CD14-positive monocyte (primary cell): Measurements from ENCODE around the gene C3orf70. TPM values are rescaled to one million over a fixed set of nuclear protein-coding genes. Genes with fewer than 3 reads are reported as not detected.

Experiments used
- DNase-seq, 3 donors: peaks; one replicate each; pipeline ENCODE4 v3.0.0-alpha.2; 2011 to 2022
- H2AFZ ChIP-seq: 2 replicates; pipeline ENCODE4 v1.6.0; 2012; ENCODE audit warnings: mild to moderate bottlenecking, low read depth, low read length, inconsistent platforms; ENCODE audit not compliant: insufficient read depth, poor library complexity, severe bottlenecking
- H3K27ac ChIP-seq, 2 donors: 1 replicate in 1 of 2; 2 replicates in 1 of 2; pipeline ENCODE4 v1.5.1; 2012 to 2013; ENCODE audit warnings: low read length in 2 of 2, control low read depth in 1 of 2, inconsistent platforms in 1 of 2, low read depth in 1 of 2, mild to moderate bottlenecking in 1 of 2
- H3K27me3 ChIP-seq, 2 donors: one replicate each; pipeline versions ENCODE4 v1.6.0 to v1.6.1; 2011 to 2013; ENCODE audit warnings: low read length in 2 of 2; ENCODE audit not compliant: control insufficient read depth in 2 of 2, insufficient read depth in 2 of 2
- H3K36me3 ChIP-seq, 2 donors: replicated peaks in 1 of 2; 1 replicate in 1 of 2; 2 replicates in 1 of 2; pipeline versions ENCODE4 v1.5.1 to v1.6.1; 2012 to 2013; ENCODE audit warnings: low read length in 2 of 2, control low read depth in 1 of 2, inconsistent platforms in 1 of 2, mild to moderate bottlenecking in 1 of 2; ENCODE audit not compliant: insufficient read depth in 2 of 2, control insufficient read depth in 1 of 2
- H3K4me1 ChIP-seq, 2 donors: 1 replicate in 1 of 2; 2 replicates in 1 of 2; pipeline versions ENCODE4 v1.5.1 to v1.6.1; 2012 to 2013; ENCODE audit warnings: low read length in 2 of 2, control low read depth in 1 of 2, inconsistent platforms in 1 of 2, mild to moderate bottlenecking in 1 of 2, moderate library complexity in 1 of 2; ENCODE audit not compliant: insufficient read depth in 2 of 2, control insufficient read depth in 1 of 2
- H3K4me2 ChIP-seq: replicated peaks from 2 replicates; pipeline ENCODE3; 2012; ENCODE audit warnings: low read length, moderate library complexity, mild to moderate bottlenecking; ENCODE audit not compliant: poor library complexity, severe bottlenecking; ENCODE audit errors: extremely low read depth
- H3K4me3 ChIP-seq, 3 experiments: fragments of 200-600 bp in 1 of 3; sonication (generic) in 1 of 3; replicated peaks in 1 of 3; 1 replicate in 2 of 3; 2 replicates in 1 of 3; pipeline ENCODE4 v1.5.1; 2011 to 2013; ENCODE audit warnings: low read length in 3 of 3, mild to moderate bottlenecking in 3 of 3, control low read depth in 2 of 3, low read depth in 2 of 3, inconsistent platforms in 1 of 3, moderate library complexity in 1 of 3
- H3K79me2 ChIP-seq: 2 replicates; pipeline ENCODE4 v1.6.0; 2012; ENCODE audit warnings: mild to moderate bottlenecking, control low read depth, inconsistent platforms, low read length, moderate library complexity; ENCODE audit not compliant: insufficient read depth
- H3K9ac ChIP-seq: 2 replicates; pipeline ENCODE4 v1.6.0; 2017; ENCODE audit warnings: low read length, mild to moderate bottlenecking; ENCODE audit not compliant: insufficient read depth, poor library complexity, severe bottlenecking
- H3K9me3 ChIP-seq, 2 donors: replicated peaks in 1 of 2; 1 replicate in 1 of 2; 2 replicates in 1 of 2; pipeline versions ENCODE4 v1.5.1 to v1.6.1; 2012 to 2013; ENCODE audit warnings: low read length in 2 of 2, control low read depth in 1 of 2; ENCODE audit not compliant: control insufficient read depth in 1 of 2, insufficient read depth in 1 of 2
- H4K20me1 ChIP-seq: 2 replicates; pipeline ENCODE4 v1.6.0; 2012; ENCODE audit warnings: mild to moderate bottlenecking, low read length, control low read depth, moderate library complexity; ENCODE audit not compliant: insufficient read depth
- H3K27ac Mint-ChIP-seq, 7 donors: one replicate each; pipeline ENCODE4 v1.8.0; 2020; ENCODE audit warnings: mild to moderate bottlenecking in 7 of 7, mixed read lengths in 7 of 7, moderate library complexity in 6 of 7, inconsistent platforms in 2 of 7
- H3K27me3 Mint-ChIP-seq, 3 donors: one replicate each; pipeline ENCODE4 v1.8.0; 2021 to 2022; ENCODE audit warnings: low read depth in 3 of 3, mild to moderate bottlenecking in 3 of 3, mixed read lengths in 3 of 3, moderate library complexity in 3 of 3, inconsistent platforms in 1 of 3
- H3K36me3 Mint-ChIP-seq, 2 donors: one replicate each; pipeline ENCODE4 v1.8.0; 2020; ENCODE audit warnings: mixed read lengths in 2 of 2, inconsistent platforms in 1 of 2, mild to moderate bottlenecking in 1 of 2
- H3K4me1 Mint-ChIP-seq: one replicate; pipeline ENCODE4 v1.8.0; 2020; ENCODE audit warnings: mild to moderate bottlenecking, mixed read lengths
- H3K4me3 Mint-ChIP-seq, 2 donors: one replicate each; pipeline ENCODE4 v1.8.0; 2020; ENCODE audit warnings: mild to moderate bottlenecking in 2 of 2, mixed read lengths in 2 of 2, moderate library complexity in 1 of 2
- H3K9me3 Mint-ChIP-seq, 7 donors: one replicate each; pipeline ENCODE4 v1.8.0; 2020 to 2022; ENCODE audit warnings: mixed read lengths in 7 of 7, mild to moderate bottlenecking in 6 of 7, moderate library complexity in 6 of 7, inconsistent platforms in 2 of 7
- WGBS: methylation state at CpG from one replicate; pipeline ENCODE4 v1.1.5; 2013; ENCODE audit warnings: missing lambda C conversion rate; ENCODE audit not compliant: insufficient coverage; 5-methylcytosine and 5-hydroxymethylcytosine counted together
- intact Hi-C, 2 donors: fragments of 100-400 bp; cut with micrococcal nuclease; formaldehyde crosslinking; loops; one replicate each; pipeline versions ENCODE4 v1.15.0 to v1.15.1; 2023
- polyA plus RNA-seq, 3 donors: library from polyadenylated mRNA; depleted of rRNA in 1 of 3; unstranded in 2 of 3; stranded (reverse) in 1 of 3; fragments of 300-500 nt in 2 of 3; fragments of >200 nt in 1 of 3; fragmentation: Illumina TruSeq in 2 of 3; gene quantifications; 1 replicate in 2 of 3; 2 replicates in 1 of 3; pipeline ENCODE4 v1.2.3, GENCODE V29; 2012 to 2021
- TF ChIP-seq, protein P1 (sequence below): fragments of 200-600 bp; IDR thresholded peaks from one replicate; pipeline ENCODE4 v1.8.0; 2022; ENCODE audit warnings: antibody characterized with exemption, mild to moderate bottlenecking

C3orf70 gene
- polyA plus RNA-seq, 3 donors, result 0.01 to 0.08 TPM; not detected in 1

DNA sequence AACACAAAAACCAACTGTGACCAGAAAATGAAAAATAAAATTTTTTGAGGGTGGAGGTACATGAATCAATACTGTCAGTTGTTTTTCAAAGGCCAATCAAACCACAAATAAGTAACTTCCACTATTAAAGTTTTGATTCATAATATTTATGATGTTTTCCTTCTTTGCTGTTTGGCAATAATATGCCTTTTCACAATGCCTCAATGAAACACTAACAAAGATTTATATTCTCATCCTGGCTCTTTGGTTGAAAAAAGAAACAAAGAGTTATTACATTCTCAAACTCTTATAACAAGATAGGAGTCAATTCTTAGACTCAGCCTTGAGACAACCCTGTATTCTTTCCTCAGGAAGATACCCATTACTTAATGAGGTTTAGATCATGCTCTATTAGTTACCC is 63.1 kb downstream of the C3orf70 start:
- Histone ChIP-seq H3K9me3 (no peaks in the 10 kb centered on the region), H3K4me3 (no peak overlapping the region), H3K27me3 (no peaks in the 10 kb centered on the region), H3K4me1 (no peaks in the 10 kb centered on the region), H4K20me1 (no peaks in the 10 kb centered on the region), H3K27ac (no peak overlapping the region), H2AFZ (no peak overlapping the region), H3K9ac (no peak overlapping the region), H3K79me2 (no peaks in the 10 kb centered on the region), H3K36me3 (no peaks in the 10 kb centered on the region), H3K4me2 (no peak overlapping the region)
- Mint-ChIP-seq H3K36me3 (no peaks in the 10 kb centered on the region), H3K4me1 (no peaks in the 10 kb centered on the region), H3K27me3 (peaks cover 4 to 5% (median 5%) of the 10 kb centered on the region in 3 donors), H3K9me3 (peaks cover 0 to 2% (median 0%) of the 10 kb centered on the region in 7 donors), H3K4me3 (no peak overlapping the region), H3K27ac (no peak overlapping the region)
- intact Hi-C loops, result no loop called here
- DNase-seq, result no peak
- TF ChIP-seq, protein P1, sequence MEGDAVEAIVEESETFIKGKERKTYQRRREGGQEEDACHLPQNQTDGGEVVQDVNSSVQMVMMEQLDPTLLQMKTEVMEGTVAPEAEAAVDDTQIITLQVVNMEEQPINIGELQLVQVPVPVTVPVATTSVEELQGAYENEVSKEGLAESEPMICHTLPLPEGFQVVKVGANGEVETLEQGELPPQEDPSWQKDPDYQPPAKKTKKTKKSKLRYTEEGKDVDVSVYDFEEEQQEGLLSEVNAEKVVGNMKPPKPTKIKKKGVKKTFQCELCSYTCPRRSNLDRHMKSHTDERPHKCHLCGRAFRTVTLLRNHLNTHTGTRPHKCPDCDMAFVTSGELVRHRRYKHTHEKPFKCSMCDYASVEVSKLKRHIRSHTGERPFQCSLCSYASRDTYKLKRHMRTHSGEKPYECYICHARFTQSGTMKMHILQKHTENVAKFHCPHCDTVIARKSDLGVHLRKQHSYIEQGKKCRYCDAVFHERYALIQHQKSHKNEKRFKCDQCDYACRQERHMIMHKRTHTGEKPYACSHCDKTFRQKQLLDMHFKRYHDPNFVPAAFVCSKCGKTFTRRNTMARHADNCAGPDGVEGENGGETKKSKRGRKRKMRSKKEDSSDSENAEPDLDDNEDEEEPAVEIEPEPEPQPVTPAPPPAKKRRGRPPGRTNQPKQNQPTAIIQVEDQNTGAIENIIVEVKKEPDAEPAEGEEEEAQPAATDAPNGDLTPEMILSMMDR, result no peak

- 90% methylated on average over 2 of the region's 2 CpGs for WGBS
- Histone ChIP-seq H3K4me2 (no peak overlapping the region), H3K9me3 (no peaks in the 10 kb centered on the region), H3K9ac (no peak overlapping the region), H3K36me3 (no peaks in the 10 kb centered on the region), H3K4me3 (no peak overlapping the region), H3K4me1 (no peaks in the 10 kb centered on the region), H3K79me2 (no peaks in the 10 kb centered on the region), H3K27ac (no peak overlapping the region), H2AFZ (no peak overlapping the region), H3K27me3 (no peaks in the 10 kb centered on the region), H4K20me1 (no peaks in the 10 kb centered on the region)
- Mint-ChIP-seq H3K27ac (no peak overlapping the region), H3K9me3 (peaks cover 0 to 2% (median 0%) of the 10 kb centered on the region in 7 donors), H3K27me3 (peaks cover 2 to 5% (median 5%) of the 10 kb centered on the region in 3 donors), H3K4me1 (no peaks in the 10 kb centered on the region), H3K36me3 (no peaks in the 10 kb centered on the region), H3K4me3 (no peak overlapping the region)
- DNase-seq, result no peak
- TF ChIP-seq, protein P1, result no peak
- intact Hi-C loops, result no loop called here
These were observed 63.5 kb downstream of the C3orf70 start for GRCh38 chr3:185089343-185089742.
